Measurements from ENCODE around the gene ARHGEF19. TPM values are rescaled to one million over a fixed set of nuclear protein-coding genes. Genes with fewer than 3 reads are reported as not detected.

Gene ARHGEF19
- total and polyA plus RNA-seq, 9 of the 15 experiments (the other 6 are each of a cell fraction or from before 2014, with no cell fraction given), result 0.73 to 21.0 (median 5.2) TPM

DNA sequence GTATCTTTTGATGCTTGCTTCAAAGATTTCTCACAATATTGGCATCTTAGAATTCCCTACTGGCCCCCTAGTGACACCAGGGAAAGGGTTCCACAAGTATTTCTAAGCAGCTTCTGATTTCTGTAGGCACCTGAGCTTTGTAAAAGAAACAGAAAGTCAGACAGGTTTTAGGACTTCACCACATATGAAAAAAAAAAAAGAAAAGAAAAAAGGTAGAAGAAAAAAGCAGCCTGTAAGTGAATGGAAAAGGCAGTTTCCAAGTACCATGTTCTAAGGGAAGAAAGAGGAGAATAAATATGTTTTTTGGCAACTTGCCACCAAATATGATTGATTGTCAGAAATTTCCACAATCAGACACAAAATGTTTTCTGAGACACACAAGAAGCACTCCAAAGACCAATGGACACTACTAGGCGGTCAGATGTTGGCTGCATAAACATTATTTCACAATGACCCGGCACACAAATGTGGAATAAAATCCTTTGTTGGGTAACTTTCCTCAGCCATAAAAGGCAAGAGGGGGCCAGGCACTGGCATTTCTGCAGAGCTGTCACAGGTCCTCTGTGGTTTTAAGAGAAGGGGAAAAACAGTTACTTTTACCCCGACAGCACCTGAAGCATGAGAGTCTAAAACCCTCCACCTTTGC is 37.3 kb upstream of the ARHGEF19 start (continued):
- TF ChIP-seq HDAC3 (IDR thresholded peaks at IDR 0.05; ENCODE audit: borderline replicate concordance, partially characterized antibody) (no peak), MBD2 (IDR thresholded peaks at IDR 0.05; ENCODE audit: borderline replicate concordance, low read depth) (no peak), TARDBP (IDR thresholded peaks at IDR 0.05) (no peak), GATAD2B (IDR thresholded peaks at IDR 0.05; ENCODE audit: borderline replicate concordance) (no peak), ETV1 (tag; conservative IDR thresholded peaks at IDR 0.05; ENCODE audit: low read depth) (no peak), L3MBTL2 (IDR thresholded peaks at IDR 0.05) (no peak), NR1H2 (CRISPR knock-in tag; IDR thresholded peaks at IDR 0.05) (no peak), MCM7 (IDR thresholded peaks at IDR 0.05) (no peak), FOXJ2 (tag; IDR thresholded peaks at IDR 0.05) (peak; percentile 59; the same call in 1 of the 2 replicates), ZNF830 (CRISPR knock-in tag; IDR thresholded peaks at IDR 0.05) (no peak), STAT5A (IDR thresholded peaks at IDR 0.05; ENCODE audit: borderline replicate concordance, low read length) (no peak), ETV6 (IDR thresholded peaks at IDR 0.05; ENCODE audit: borderline replicate concordance in 1 of 2, low read depth in 2 of 2, low read length in 1 of 2) (no peak), ETV6 (CRISPR knock-in tag; IDR thresholded peaks at IDR 0.05; ENCODE audit: borderline replicate concordance) (no peak), ZNF79 (CRISPR knock-in tag; IDR thresholded peaks at IDR 0.05; ENCODE audit: low read depth) (no peak), SOX6 (IDR thresholded peaks at IDR 0.05) (no peak), SAFB2 (IDR thresholded peaks at IDR 0.05; ENCODE audit: borderline replicate concordance, low read depth, low read length, severe bottlenecking) (no peak), CEBPB (tag; IDR thresholded peaks at IDR 0.05) (peak; percentile 71), MYNN (IDR thresholded peaks at IDR 0.05) (no peak), MYNN (CRISPR knock-in tag; IDR thresholded peaks at IDR 0.05) (no peak), CHD1 (IDR thresholded peaks at IDR 0.05; ENCODE audit: low read length) (no peak)
- TF ChIP-seq, protein P1, sequence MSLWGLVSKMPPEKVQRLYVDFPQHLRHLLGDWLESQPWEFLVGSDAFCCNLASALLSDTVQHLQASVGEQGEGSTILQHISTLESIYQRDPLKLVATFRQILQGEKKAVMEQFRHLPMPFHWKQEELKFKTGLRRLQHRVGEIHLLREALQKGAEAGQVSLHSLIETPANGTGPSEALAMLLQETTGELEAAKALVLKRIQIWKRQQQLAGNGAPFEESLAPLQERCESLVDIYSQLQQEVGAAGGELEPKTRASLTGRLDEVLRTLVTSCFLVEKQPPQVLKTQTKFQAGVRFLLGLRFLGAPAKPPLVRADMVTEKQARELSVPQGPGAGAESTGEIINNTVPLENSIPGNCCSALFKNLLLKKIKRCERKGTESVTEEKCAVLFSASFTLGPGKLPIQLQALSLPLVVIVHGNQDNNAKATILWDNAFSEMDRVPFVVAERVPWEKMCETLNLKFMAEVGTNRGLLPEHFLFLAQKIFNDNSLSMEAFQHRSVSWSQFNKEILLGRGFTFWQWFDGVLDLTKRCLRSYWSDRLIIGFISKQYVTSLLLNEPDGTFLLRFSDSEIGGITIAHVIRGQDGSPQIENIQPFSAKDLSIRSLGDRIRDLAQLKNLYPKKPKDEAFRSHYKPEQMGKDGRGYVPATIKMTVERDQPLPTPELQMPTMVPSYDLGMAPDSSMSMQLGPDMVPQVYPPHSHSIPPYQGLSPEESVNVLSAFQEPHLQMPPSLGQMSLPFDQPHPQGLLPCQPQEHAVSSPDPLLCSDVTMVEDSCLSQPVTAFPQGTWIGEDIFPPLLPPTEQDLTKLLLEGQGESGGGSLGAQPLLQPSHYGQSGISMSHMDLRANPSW (CRISPR knock-in tag; IDR thresholded peaks at IDR 0.05), result no peak
- TF ChIP-seq, protein P2, sequence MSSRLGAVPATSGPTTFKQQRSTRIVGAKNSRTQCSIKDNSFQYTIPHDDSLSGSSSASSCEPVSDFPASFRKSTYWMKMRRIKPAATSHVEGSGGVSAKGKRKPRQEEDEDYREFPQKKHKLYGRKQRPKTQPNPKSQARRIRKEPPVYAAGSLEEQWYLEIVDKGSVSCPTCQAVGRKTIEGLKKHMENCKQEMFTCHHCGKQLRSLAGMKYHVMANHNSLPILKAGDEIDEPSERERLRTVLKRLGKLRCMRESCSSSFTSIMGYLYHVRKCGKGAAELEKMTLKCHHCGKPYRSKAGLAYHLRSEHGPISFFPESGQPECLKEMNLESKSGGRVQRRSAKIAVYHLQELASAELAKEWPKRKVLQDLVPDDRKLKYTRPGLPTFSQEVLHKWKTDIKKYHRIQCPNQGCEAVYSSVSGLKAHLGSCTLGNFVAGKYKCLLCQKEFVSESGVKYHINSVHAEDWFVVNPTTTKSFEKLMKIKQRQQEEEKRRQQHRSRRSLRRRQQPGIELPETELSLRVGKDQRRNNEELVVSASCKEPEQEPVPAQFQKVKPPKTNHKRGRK (tag; IDR thresholded peaks at IDR 0.05), result 0 out of 2 replicates have a peak, but pooled peaks have one; percentile 44

All from K562 (cell line).